Smooth muscle cell (in vitro differentiated cells): ENCODE measurements around the gene AHNAK2. TPM values are rescaled to one million over a fixed set of nuclear protein-coding genes. Genes with fewer than 3 reads are reported as not detected.

Experiments
- DNase-seq: peaks from one replicate; lab custom pipeline; 2025; ENCODE audit not compliant: unreplicated experiment; lab: John Stamatoyannopoulos, UW
- H2AFZ ChIP-seq: fragments of 200-600 bp; sonication (generic); 2 replicates; pipeline ENCODE4 v1.6.0; 2016; ENCODE audit warnings: antibody characterized with exemption, low read depth, mild to moderate bottlenecking
- H3F3A ChIP-seq: fragments of 200-600 bp; sonication (generic); 2 replicates; pipeline ENCODE4 v1.6.0; 2017; ENCODE audit warnings: antibody characterized with exemption, low read depth
- H3K27ac ChIP-seq: fragments of 200-600 bp; sonication (generic); 2 replicates; pipeline ENCODE4 v1.5.1; 2016; ENCODE audit warnings: low read depth, mild to moderate bottlenecking
- H3K27me3 ChIP-seq: fragments of 200-600 bp; sonication (generic); 2 replicates; pipeline ENCODE4 v1.6.1; 2016; ENCODE audit warnings: low read depth, mild to moderate bottlenecking
- H3K36me3 ChIP-seq: fragments of 200-600 bp; sonication (generic); 2 replicates; pipeline ENCODE4 v1.5.1; 2016; ENCODE audit warnings: low read depth
- H3K4me1 ChIP-seq: fragments of 200-600 bp; sonication (generic); 2 replicates; pipeline ENCODE4 v1.5.1; 2016; ENCODE audit warnings: low read depth
- H3K4me2 ChIP-seq: fragments of 200-600 bp; sonication (generic); 2 replicates; pipeline ENCODE4 v1.6.0; 2016; ENCODE audit warnings: mild to moderate bottlenecking
- H3K4me3 ChIP-seq: fragments of 200-600 bp; sonication (generic); 2 replicates; pipeline ENCODE4 v1.5.1; 2016; ENCODE audit warnings: mild to moderate bottlenecking
- H3K79me2 ChIP-seq: fragments of 200-600 bp; sonication (generic); 2 replicates; pipeline ENCODE4 v1.6.0; 2016; ENCODE audit warnings: low read depth, mild to moderate bottlenecking
- H3K9ac ChIP-seq: fragments of 200-600 bp; sonication (generic); 2 replicates; pipeline ENCODE4 v1.6.0; 2016; ENCODE audit warnings: low read depth
- H3K9me3 ChIP-seq: fragments of 200-600 bp; sonication (generic); replicated peaks from 2 replicates; pipeline ENCODE4 v1.5.1; 2016; ENCODE audit warnings: low read depth
- H4K20me1 ChIP-seq: fragments of 200-600 bp; sonication (generic); 2 replicates; pipeline ENCODE4 v1.6.0; 2016; ENCODE audit warnings: low read depth
- WGBS: methylation state at CpG from one replicate; pipeline ENCODE4 v1.1.7; 2016; ENCODE audit warnings: low lambda C conversion rate; 5-methylcytosine and 5-hydroxymethylcytosine counted together
- polyA plus RNA-seq: library from polyadenylated mRNA; unstranded; fragments of >200 nt; fragmentation: Nextera tagmentation; extraction: Ambion mirVana; gene quantifications from 2 replicates; pipeline ENCODE4 v1.2.1, GENCODE V29; 2016
- total RNA-seq: library from RNA; depleted of rRNA; stranded (reverse); fragments of >200 nt; gene quantifications from 2 replicates; pipeline ENCODE4 v1.2.3, GENCODE V29; 2014
- TF ChIP-seq, protein P1 (sequence below): fragments of 200-600 bp; sonication (generic); IDR thresholded peaks from 2 replicates; pipeline ENCODE4 v1.5.1; 2017; ENCODE audit warnings: borderline replicate concordance, mild to moderate bottlenecking, antibody characterized with exemption; ENCODE audit not compliant: insufficient read depth, poor library complexity, severe bottlenecking

AHNAK2 gene
- total and polyA plus RNA-seq, 2 experiments from 2014 or later, result 10.3 to 53.8 TPM

GRCh38 chr14:104966261-104966865 lies 11.8 kb downstream of the AHNAK2 start:
- H4K20me1 ChIP-seq, result peaks cover 31% of the 10 kb centered on the region
- H3K79me2 ChIP-seq, result no peaks in the 10 kb centered on the region
- TF ChIP-seq, protein P1, sequence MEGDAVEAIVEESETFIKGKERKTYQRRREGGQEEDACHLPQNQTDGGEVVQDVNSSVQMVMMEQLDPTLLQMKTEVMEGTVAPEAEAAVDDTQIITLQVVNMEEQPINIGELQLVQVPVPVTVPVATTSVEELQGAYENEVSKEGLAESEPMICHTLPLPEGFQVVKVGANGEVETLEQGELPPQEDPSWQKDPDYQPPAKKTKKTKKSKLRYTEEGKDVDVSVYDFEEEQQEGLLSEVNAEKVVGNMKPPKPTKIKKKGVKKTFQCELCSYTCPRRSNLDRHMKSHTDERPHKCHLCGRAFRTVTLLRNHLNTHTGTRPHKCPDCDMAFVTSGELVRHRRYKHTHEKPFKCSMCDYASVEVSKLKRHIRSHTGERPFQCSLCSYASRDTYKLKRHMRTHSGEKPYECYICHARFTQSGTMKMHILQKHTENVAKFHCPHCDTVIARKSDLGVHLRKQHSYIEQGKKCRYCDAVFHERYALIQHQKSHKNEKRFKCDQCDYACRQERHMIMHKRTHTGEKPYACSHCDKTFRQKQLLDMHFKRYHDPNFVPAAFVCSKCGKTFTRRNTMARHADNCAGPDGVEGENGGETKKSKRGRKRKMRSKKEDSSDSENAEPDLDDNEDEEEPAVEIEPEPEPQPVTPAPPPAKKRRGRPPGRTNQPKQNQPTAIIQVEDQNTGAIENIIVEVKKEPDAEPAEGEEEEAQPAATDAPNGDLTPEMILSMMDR, result no peak
- no peak overlapping the region for H3K4me2 ChIP-seq
- H3K27me3 ChIP-seq, result no peaks in the 10 kb centered on the region
- no peak overlapping the region for H3K9ac ChIP-seq
- no peak overlapping the region for H2AFZ ChIP-seq
- no peak overlapping the region for H3K4me3 ChIP-seq
- H3K27ac ChIP-seq, result no peak overlapping the region
- no peaks in the 10 kb centered on the region for H3K36me3 ChIP-seq
- no peaks in the 10 kb centered on the region for H3K9me3 ChIP-seq
- no peaks in the 10 kb centered on the region for H3F3A ChIP-seq
- H3K4me1 ChIP-seq, result peaks cover 17% of the 10 kb centered on the region
- 93% methylated on average over 9 of the region's 9 CpGs for WGBS
- no peak for DNase-seq

DNA sequence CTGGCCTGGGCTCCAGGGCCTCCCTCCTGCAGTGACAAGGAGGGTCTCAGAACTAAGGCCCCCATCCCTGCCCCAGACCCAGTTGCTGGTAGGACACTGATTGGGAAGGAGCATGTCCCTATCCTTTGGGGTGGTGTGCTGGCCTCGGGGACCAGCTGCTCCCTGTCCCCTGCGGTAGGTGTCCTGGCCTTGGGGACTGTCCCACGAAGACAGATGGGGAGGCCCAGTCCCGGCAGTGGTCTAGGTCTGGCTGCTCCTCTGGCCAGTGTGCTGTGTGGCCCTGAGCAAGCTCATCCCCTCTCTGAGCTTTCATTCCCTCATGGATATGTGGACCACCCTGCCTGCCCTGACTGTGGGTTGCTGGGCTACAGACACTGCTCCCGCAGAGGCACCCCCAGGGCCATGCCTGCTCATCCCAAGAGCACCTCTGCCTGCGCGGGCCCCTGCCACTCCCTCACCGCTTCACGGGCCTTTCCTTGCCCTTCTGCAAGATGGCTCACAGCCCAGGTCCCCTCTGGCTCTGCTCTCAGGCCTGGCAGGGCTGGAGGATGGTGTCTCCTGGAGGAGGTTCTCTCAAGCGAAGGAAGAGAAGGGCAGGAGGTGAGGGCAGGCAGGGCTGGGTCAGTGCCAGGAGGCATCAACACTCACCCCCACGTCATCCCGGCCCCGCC lies 12.5 kb downstream of the AHNAK2 start:
- no peak overlapping the region for H3K27ac ChIP-seq
- peaks cover 33% of the 10 kb centered on the region for H4K20me1 ChIP-seq
- DNase-seq, result no peak
- H3K27me3 ChIP-seq, result no peaks in the 10 kb centered on the region
- no peaks in the 10 kb centered on the region for H3K9me3 ChIP-seq
- no peak overlapping the region for H3K9ac ChIP-seq
- whole genome bisulfite sequencing, result 92% methylated on average over 13 of the region's 13 CpGs
- no peak overlapping the region for H2AFZ ChIP-seq
- no peaks in the 10 kb centered on the region for H3K79me2 ChIP-seq
- TF ChIP-seq, protein P1, result no peak
- H3K4me1 ChIP-seq, result peaks cover 13% of the 10 kb centered on the region
- H3F3A ChIP-seq, result no peaks in the 10 kb centered on the region
- H3K36me3 ChIP-seq, result no peaks in the 10 kb centered on the region
- H3K4me3 ChIP-seq, result no peak overlapping the region
- H3K4me2 ChIP-seq, result no peak overlapping the region

DNA sequence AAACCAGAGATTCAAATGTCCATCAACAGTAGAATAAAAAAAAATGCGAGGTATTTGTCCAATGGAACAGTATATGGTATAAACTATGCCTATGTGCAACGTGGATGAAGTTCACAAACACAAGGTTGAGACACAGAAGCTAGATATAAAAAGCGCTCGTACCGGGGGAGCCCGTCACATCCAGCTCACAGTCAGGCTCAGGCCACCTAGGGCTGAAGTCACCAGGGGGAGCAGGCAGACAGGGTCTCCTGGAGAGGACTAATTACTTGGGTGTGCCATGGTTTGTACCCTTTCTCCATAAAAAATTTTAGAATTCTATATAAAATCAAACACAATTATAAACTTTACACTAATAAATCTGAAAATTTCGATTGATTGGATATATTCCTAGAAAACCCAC lies 13.6 kb downstream of the AHNAK2 start:
- Histone ChIP-seq H3K4me3 (no peak overlapping the region), H3K27me3 (no peaks in the 10 kb centered on the region), H3K9me3 (no peaks in the 10 kb centered on the region), H2AFZ (no peak overlapping the region), H3F3A (no peaks in the 10 kb centered on the region), H3K36me3 (no peaks in the 10 kb centered on the region), H3K4me1 (peaks cover 12% of the 10 kb centered on the region), H3K79me2 (no peaks in the 10 kb centered on the region), H3K27ac (no peak overlapping the region), H3K9ac (no peak overlapping the region), H4K20me1 (peaks cover 45% of the 10 kb centered on the region), H3K4me2 (no peak overlapping the region)
- DNase-seq, result no peak
- 89% methylated on average over 7 of the region's 7 CpGs for WGBS
- TF ChIP-seq, protein P1, result no peak
